WERI-Rb-1 (cell line): ENCODE measurements around the gene HLA-DPA1.

ENCODE experiments used
- DNase-seq: peaks from one replicate; pipeline ENCODE4 v3.0.0-alpha.2; 2020
- H3K27ac ChIP-seq: fragments of 250-450 bp; sonication (Bioruptor Pico); 2 replicates; pipeline ENCODE4 v1.5.1; 2020; ENCODE audit warnings: mild to moderate bottlenecking, moderate library complexity
- H3K27me3 ChIP-seq: fragments of 250-450 bp; sonication (Bioruptor Pico); 2 replicates; pipeline ENCODE4 v1.5.1; 2021; ENCODE audit warnings: mild to moderate bottlenecking, low read depth, moderate library complexity; ENCODE audit not compliant: insufficient read depth, severe bottlenecking
- H3K36me3 ChIP-seq: fragments of 250-450 bp; sonication (Bioruptor Pico); 2 replicates; pipeline ENCODE4 v1.5.1; 2020; ENCODE audit warnings: mild to moderate bottlenecking, moderate library complexity
- H3K4me3 ChIP-seq: 2 replicates; pipeline ENCODE4 v1.5.1; 2011; ENCODE audit warnings: low read depth, mild to moderate bottlenecking, control low read depth, low read length
- H3K9me3 ChIP-seq: fragments of 250-450 bp; sonication (Bioruptor Pico); 2 replicates; pipeline ENCODE4 v1.5.1; 2021; ENCODE audit warnings: mild to moderate bottlenecking, moderate library complexity; ENCODE audit not compliant: severe bottlenecking
- TF ChIP-seq, protein P1 (sequence below): IDR thresholded peaks from 2 replicates; pipeline ENCODE4 v1.5.1; 2011; ENCODE audit warnings: low read depth, mild to moderate bottlenecking, control low read depth, inconsistent platforms, low read length

HLA-DPA1 gene

DNA sequence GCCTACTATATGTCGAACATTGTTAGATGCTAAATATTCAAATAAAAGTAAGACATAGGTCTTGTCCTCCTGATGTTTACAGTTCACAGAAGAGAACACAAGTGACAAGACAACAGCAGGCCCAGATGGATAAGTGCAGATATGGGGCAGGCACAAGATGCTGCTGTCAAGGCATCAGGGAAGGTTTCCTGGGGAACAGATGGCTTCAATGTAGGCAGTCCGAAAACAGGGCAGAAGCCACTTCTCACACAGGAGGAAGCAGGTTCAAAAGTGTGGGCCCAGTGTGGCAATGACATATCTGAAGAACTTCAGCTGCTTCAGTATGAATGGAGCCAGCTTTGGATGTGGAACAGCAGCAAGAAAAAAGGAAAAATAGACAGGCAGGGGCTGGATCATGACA, 34.9 kb upstream of the HLA-DPA1 start:
- Histone ChIP-seq H3K36me3 (no peaks in the 10 kb centered on the region), H3K27ac (peak overlapping the region; percentile 30), H3K9me3 (peaks cover 5% of the 10 kb centered on the region), H3K4me3 (no peak overlapping the region), H3K27me3 (no peaks in the 10 kb centered on the region)
- DNase-seq: peak; percentile 56
- TF ChIP-seq, protein P1, sequence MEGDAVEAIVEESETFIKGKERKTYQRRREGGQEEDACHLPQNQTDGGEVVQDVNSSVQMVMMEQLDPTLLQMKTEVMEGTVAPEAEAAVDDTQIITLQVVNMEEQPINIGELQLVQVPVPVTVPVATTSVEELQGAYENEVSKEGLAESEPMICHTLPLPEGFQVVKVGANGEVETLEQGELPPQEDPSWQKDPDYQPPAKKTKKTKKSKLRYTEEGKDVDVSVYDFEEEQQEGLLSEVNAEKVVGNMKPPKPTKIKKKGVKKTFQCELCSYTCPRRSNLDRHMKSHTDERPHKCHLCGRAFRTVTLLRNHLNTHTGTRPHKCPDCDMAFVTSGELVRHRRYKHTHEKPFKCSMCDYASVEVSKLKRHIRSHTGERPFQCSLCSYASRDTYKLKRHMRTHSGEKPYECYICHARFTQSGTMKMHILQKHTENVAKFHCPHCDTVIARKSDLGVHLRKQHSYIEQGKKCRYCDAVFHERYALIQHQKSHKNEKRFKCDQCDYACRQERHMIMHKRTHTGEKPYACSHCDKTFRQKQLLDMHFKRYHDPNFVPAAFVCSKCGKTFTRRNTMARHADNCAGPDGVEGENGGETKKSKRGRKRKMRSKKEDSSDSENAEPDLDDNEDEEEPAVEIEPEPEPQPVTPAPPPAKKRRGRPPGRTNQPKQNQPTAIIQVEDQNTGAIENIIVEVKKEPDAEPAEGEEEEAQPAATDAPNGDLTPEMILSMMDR: no peak

DNA sequence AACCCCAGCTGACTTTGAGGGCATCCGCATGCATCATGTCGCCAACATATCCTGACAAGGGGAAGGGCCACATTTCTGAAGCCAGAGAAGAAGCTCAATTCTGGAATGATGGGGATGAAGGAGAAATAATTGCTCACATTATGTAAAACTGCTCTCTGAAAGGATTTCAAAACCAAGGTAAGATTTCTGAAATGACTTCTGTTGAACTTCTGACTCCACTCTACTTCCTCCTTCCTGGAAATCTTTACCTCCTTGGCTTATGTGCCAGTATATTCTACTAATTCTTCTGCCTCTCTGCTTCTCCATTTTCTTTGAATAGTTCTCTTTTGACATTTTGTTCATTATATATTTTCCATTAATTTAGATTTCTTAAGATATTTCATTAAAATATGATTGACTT, 34.2 kb upstream of the HLA-DPA1 start:
- TF ChIP-seq, protein P1: no peak
- DNase-seq: no peak
- Histone ChIP-seq H3K9me3 (peaks cover 5% of the 10 kb centered on the region), H3K4me3 (no peak overlapping the region), H3K27ac (no peak overlapping the region), H3K36me3 (no peaks in the 10 kb centered on the region), H3K27me3 (no peaks in the 10 kb centered on the region)

DNA sequence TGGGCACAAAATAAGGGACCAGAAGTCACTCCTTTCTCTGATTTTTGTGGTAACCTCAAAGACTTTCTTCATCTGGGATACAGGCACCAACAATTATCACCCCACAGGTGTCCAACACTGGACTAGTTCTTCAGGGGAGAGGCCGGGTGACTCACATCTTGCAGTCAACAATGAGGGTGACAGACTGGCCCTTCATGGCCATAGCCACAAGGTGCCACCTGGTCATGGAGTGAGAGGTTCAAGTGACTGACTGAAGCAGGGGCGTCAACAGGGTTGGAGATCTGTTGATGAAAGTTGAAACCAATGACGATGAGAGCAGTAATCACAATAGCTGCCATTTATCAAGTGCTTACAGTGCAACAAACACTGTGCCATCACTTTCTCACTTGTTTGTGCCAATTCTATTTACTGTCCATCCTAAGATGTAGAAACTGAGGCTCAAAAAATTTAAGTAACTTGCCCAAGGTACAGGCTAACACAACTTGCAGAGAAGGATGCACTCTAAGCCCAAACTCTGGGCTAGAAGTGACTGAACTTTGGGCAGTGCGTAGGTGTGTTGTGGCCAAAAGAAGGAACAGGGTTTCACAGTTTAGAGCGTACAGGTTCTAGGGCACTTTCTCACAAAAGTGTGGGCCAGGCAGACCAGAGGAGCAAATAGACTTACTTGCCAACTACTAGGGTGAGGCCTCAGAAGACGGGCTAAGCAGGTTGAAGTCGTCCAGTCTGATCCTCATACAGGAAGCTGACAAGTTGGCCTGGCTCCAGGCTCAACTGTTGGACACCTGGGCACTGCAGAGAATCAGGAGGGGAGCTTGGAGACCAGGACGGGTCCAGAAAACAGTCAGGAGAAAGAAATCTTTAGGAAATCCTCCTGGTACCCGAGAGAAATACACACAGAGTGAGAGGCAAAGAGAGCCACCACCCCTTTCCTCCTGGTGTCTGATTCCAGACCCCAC, 32.7 kb upstream of the HLA-DPA1 start:
- peak; percentile 49 for DNase-seq
- H3K4me3 ChIP-seq: no peak overlapping the region
- no peaks in the 10 kb centered on the region for H3K36me3 ChIP-seq
- H3K9me3 ChIP-seq: peaks cover 12% of the 10 kb centered on the region
- H3K27me3 ChIP-seq: no peaks in the 10 kb centered on the region
- TF ChIP-seq, protein P1: no peak
- H3K27ac ChIP-seq: no peak overlapping the region

DNA sequence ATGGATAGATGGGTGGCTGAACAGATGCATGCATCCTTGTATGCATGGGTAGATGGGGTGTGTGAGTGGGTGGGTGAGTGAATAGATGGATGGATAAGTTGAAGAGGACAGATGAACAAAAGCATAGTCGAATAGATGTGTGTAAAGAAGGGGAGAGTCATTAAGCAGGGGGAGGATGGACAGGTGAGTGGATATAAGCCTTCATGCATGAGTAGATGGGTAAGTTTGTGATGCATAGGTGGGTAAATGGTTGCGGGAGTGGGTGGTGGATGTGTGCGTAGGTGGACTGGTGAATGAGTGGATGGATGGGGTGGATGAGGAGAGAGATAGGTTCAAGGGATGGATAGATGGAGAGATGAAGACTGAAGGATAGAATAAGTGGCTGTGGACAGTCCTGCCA, 31.9 kb upstream of the HLA-DPA1 start:
- Histone ChIP-seq H3K27ac (no peak overlapping the region), H3K4me3 (no peak overlapping the region), H3K9me3 (peaks cover 20% of the 10 kb centered on the region), H3K27me3 (no peaks in the 10 kb centered on the region), H3K36me3 (no peaks in the 10 kb centered on the region)
- TF ChIP-seq, protein P1: no peak
- no peak for DNase-seq

DNA sequence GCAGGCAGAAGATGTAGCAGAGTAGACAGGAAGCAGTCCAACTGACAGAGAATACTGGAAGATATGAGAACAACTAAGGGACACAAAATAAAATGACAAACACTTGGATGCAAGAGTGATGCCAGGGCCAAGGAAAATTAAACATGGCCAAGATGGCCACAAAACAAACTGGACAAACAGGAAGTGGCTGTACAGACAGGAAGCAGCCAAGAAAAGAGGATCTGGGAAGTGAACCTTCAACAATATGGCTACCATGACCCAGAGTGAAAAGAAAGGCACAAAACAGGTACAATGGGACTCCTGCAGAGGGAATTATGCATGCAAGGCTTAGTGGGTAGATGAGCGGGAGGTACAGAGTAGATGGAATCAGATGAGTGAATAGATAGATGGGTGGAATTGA, 31.4 kb upstream of the HLA-DPA1 start:
- H3K27me3 ChIP-seq: no peaks in the 10 kb centered on the region
- no peaks in the 10 kb centered on the region for H3K36me3 ChIP-seq
- peaks cover 24% of the 10 kb centered on the region for H3K9me3 ChIP-seq
- no peak overlapping the region for H3K4me3 ChIP-seq
- TF ChIP-seq, protein P1: no peak
- DNase-seq: no peak
- no peak overlapping the region for H3K27ac ChIP-seq
